A549 (cell line): ENCODE measurements around the gene RNF26. TPM values are rescaled to one million over a fixed set of nuclear protein-coding genes. Genes with fewer than 3 reads are reported as not detected.

Experiments
- ATAC-seq, 2 experiments: fragments of 200-7000 bp in 1 of 2; fragments of >200 bp in 1 of 2; cut with Nextera tagmentation in 1 of 2; cut with Tn5 transposase in 1 of 2; 3 replicates each; pipeline versions ENCODE4 v1.8.0 to v1.9.1; 2018 to 2020; ENCODE audit warnings: mild to moderate bottlenecking in 1 of 2, moderate library complexity in 1 of 2
- CTCF ChIA-PET: fragments of 300-600 bp; sonication (Branson Sonifier 250); formaldehyde crosslinking; extraction: SDS; loops from one replicate; lab custom pipeline; 2021; ENCODE audit warnings: antibody characterized with exemption, inconsistent platforms; lab: Yijun Ruan, JAX
- POLR2A ChIA-PET: fragments of 350-600 bp; formaldehyde crosslinking; extraction: SDS; loops from one replicate; lab custom pipeline; 2021; ENCODE audit warnings: antibody characterized with exemption, inconsistent platforms; lab: Yijun Ruan, JAX
- DNase-seq, 2 experiments: peaks; one replicate each; pipeline versions ENCODE4 v3.0.0 to v3.0.0-alpha.2; 2011 to 2016; ENCODE audit warnings: low read depth in 1 of 2, low spot score in 1 of 2
- FAIRE-seq: peaks from 2 replicates; lab custom pipeline; 2011; peaks lifted over from hg19 to GRCh38; lab: Jason Lieb, UNC
- H3K27ac ChIP-seq, 2 experiments: fragments of >200 bp; sonication (Bioruptor Twin); formaldehyde crosslinking; 3 replicates each; pipeline ENCODE4 v1.5.1; 2016 to 2017
- H3K4me1 ChIP-seq: fragments of >200 bp; sonication (Bioruptor Twin); formaldehyde crosslinking; 3 replicates; pipeline ENCODE4 v1.6.1; 2016
- H3K4me2 ChIP-seq: fragments of >200 bp; sonication (Bioruptor Twin); formaldehyde crosslinking; 3 replicates; pipeline ENCODE4 v1.6.1; 2016
- H3K4me3 ChIP-seq: fragments of >200 bp; sonication (Bioruptor Twin); formaldehyde crosslinking; 3 replicates; pipeline ENCODE4 v1.5.1; 2016
- H3K9me3 ChIP-seq: fragments of >200 bp; sonication (Bioruptor Twin); formaldehyde crosslinking; 3 replicates; pipeline ENCODE4 v1.6.1; 2016
- ATOH8 ChIP-seq: fragments of 250-450 bp; sonication (Bioruptor Pico); IDR thresholded peaks from 2 replicates; pipeline ENCODE4 v1.5.0; 2020; ENCODE audit warnings: low read depth, mild to moderate bottlenecking, moderate library complexity
- CEBPB ChIP-seq, 2 experiments: fragments of >200 bp in 1 of 2; sonication (Bioruptor Twin) in 1 of 2; formaldehyde crosslinking in 1 of 2; IDR thresholded peaks; 2 replicates each; pipeline ENCODE4 v1.6.1; 2012 to 2016
- CHD4 ChIP-seq: fragments of 200-600 bp; sonication (generic); IDR thresholded peaks from 2 replicates; pipeline ENCODE4 v1.6.1; 2016; ENCODE audit warnings: antibody characterized with exemption, mild to moderate bottlenecking, borderline replicate concordance
- CTCF ChIP-seq: fragments of >200 bp; sonication (Bioruptor Twin); formaldehyde crosslinking; IDR thresholded peaks from 3 replicates; pipeline ENCODE4 v1.5.1; 2016
- E2F6 ChIP-seq: IDR thresholded peaks from 2 replicates; pipeline ENCODE4 v1.6.1; 2012; ENCODE audit warnings: low read depth, borderline replicate concordance
- EHF ChIP-seq: fragments of 250-450 bp; sonication (Bioruptor Pico); IDR thresholded peaks from 2 replicates; pipeline ENCODE4 v1.5.0; 2020; ENCODE audit warnings: mild to moderate bottlenecking
- ESRRA ChIP-seq: fragments of 150-350 bp; IDR thresholded peaks from 2 replicates; pipeline ENCODE4 v1.6.1; 2014; ENCODE audit warnings: mild to moderate bottlenecking, low read length, borderline replicate concordance
- FOSL2 ChIP-seq, 2 experiments: fragments of 450-650 bp in 1 of 2; fragments of >200 bp in 1 of 2; sonication (Bioruptor Twin) in 1 of 2; formaldehyde crosslinking; IDR thresholded peaks; 2 replicates each; pipeline versions ENCODE4 v1.5.0 to v1.6.1; 2016 to 2020; ENCODE audit warnings: mild to moderate bottlenecking in 1 of 2, moderate library complexity in 1 of 2
- FOXS1 ChIP-seq: fragments of 250-450 bp; sonication (Bioruptor Pico); IDR thresholded peaks from 2 replicates; pipeline ENCODE4 v1.5.0; 2020; ENCODE audit warnings: mild to moderate bottlenecking, moderate library complexity
- HOXA7 ChIP-seq: fragments of 250-450 bp; sonication (Bioruptor Pico); IDR thresholded peaks from 2 replicates; pipeline ENCODE4 v1.5.0; 2020; ENCODE audit warnings: mild to moderate bottlenecking, moderate library complexity
- HOXB13 ChIP-seq: fragments of 250-450 bp; sonication (Bioruptor Pico); IDR thresholded peaks from 2 replicates; pipeline ENCODE4 v1.5.0; 2020; ENCODE audit warnings: low read depth, mild to moderate bottlenecking, moderate library complexity
- JUN ChIP-seq, 2 experiments: fragments of >200 bp; sonication (Bioruptor Twin); formaldehyde crosslinking; IDR thresholded peaks; 2 replicates in 1 of 2; 3 replicates in 1 of 2; pipeline ENCODE4 v1.6.1; 2016 to 2017
- MAX ChIP-seq: IDR thresholded peaks from 2 replicates; pipeline ENCODE4 v1.6.1; 2012
- NFE2L2 ChIP-seq: fragments of 150-350 bp; conservative IDR thresholded peaks from 2 replicates; pipeline ENCODE4 v1.6.1; 2014; ENCODE audit warnings: low read length
- PBX3 ChIP-seq: IDR thresholded peaks from 2 replicates; pipeline ENCODE4 v1.6.1; 2012
- PHF8 ChIP-seq: fragments of 200-600 bp; sonication (generic); IDR thresholded peaks from 2 replicates; pipeline ENCODE4 v1.6.1; 2016; ENCODE audit warnings: low read depth, mild to moderate bottlenecking, antibody characterized with exemption, moderate library complexity, borderline replicate concordance
- RAD21 ChIP-seq, 2 experiments: fragments of >200 bp in 1 of 2; sonication (Bioruptor Twin) in 1 of 2; formaldehyde crosslinking in 1 of 2; IDR thresholded peaks in 1 of 2; conservative IDR thresholded peaks in 1 of 2; 2 replicates in 1 of 2; 3 replicates in 1 of 2; pipeline ENCODE4 v1.6.1; 2012 to 2018; ENCODE audit warnings: inconsistent platforms in 1 of 2
- RARB ChIP-seq: fragments of 250-450 bp; sonication (Bioruptor Pico); IDR thresholded peaks from 2 replicates; pipeline ENCODE4 v1.8.0; 2021; ENCODE audit warnings: mild to moderate bottlenecking, moderate library complexity
- RNF2 ChIP-seq: fragments of 200-600 bp; sonication (generic); IDR thresholded peaks from 2 replicates; pipeline ENCODE4 v1.6.1; 2016; ENCODE audit warnings: low read depth, mild to moderate bottlenecking, antibody characterized with exemption, moderate library complexity, borderline replicate concordance
- SMC3 ChIP-seq: fragments of >200 bp; sonication (Bioruptor Twin); formaldehyde crosslinking; IDR thresholded peaks from 3 replicates; pipeline ENCODE4 v1.6.1; 2018; ENCODE audit warnings: inconsistent platforms
- USF2 ChIP-seq: fragments of 450-650 bp; IDR thresholded peaks from 2 replicates; pipeline ENCODE4 v1.6.1; 2014; ENCODE audit warnings: antibody characterized with exemption
- ZNF302 ChIP-seq: fragments of 250-450 bp; sonication (Bioruptor Pico); IDR thresholded peaks from 2 replicates; pipeline ENCODE4 v1.9.0; 2021; ENCODE audit warnings: inconsistent platforms, mild to moderate bottlenecking, moderate library complexity
- ZSCAN20 ChIP-seq: fragments of 250-450 bp; sonication (Bioruptor Pico); IDR thresholded peaks from 2 replicates; pipeline ENCODE4 v1.8.0; 2022; ENCODE audit warnings: mild to moderate bottlenecking, moderate library complexity
- WGBS: methylation state at CpG from one replicate; pipeline ENCODE4 v1.1.6; 2017; ENCODE audit errors: missing lambda C conversion rate; 5-methylcytosine and 5-hydroxymethylcytosine counted together
- polyA plus RNA-seq, 4 experiments: library from polyadenylated mRNA; depleted of rRNA in 3 of 4; stranded (reverse); fragments of >200 nt; fragmentation: RNase III in 1 of 4; extraction: RNeasy Plus Mini Kit Qiagen cat#74134 plus additional on column Dnase treatment in 1 of 4; gene quantifications; 2 replicates in 3 of 4; 3 replicates in 1 of 4; pipeline ENCODE4 v1.2.3, GENCODE V29; 2011 to 2017

Gene RNF26
- polyA plus RNA-seq, 2 of the 4 experiments (the other 2 are of a cell fraction) = 23.5 to 26.5 TPM

- POLR2A ChIA-PET = interaction anchor here (0.5 to 1.5 kb wide), 5 partner anchors 8 to 427 kb away, joined by 3 to 8 read pairs (median 5); no protein-coding TSS in a partner anchor
- Histone ChIP-seq H3K9me3 (no peaks in the 10 kb centered on the region), H3K4me1 (peaks cover 19% of the 10 kb centered on the region), H3K4me2 (peak overlapping the region; percentile 43; the same call in 2 of the 3 replicates), H3K4me3 (no peak overlapping the region), H3K27ac (peak overlapping the region in 1 of 2 experiments; percentile 42; a peak in 1 of 6 replicates)
- DNase-seq (no peak), FAIRE-seq (no peak), ATAC-seq (peak; percentile 1 to 11; a peak in 3 of 6 replicates)
- WGBS = 78% methylated on average over 7 of the region's 9 CpGs
- no peak for TF ChIP-seq PHF8
- no peak for TF ChIP-seq EHF (CRISPR knock-in tag)
- peak; percentile 25; the same call in 1 of the 2 replicates for TF ChIP-seq USF2
- CTCF ChIA-PET = interaction anchor here (0.6 to 9.5 kb wide), 29 partner anchors 9 to 252 kb away, joined by 3 to 160 read pairs (median 5); partner anchors contain the start of genes CBL, MFRP, NLRX1 and USP2
Measured at GRCh38 chr11:119337581-119338317, 3.4 kb downstream of the RNF26 start.

GRCh38 chr11:119338318-119338890 is 4.1 kb downstream of the RNF26 start:
- no peak overlapping the region; a peak in 1 of 6 replicates for H3K27ac ChIP-seq

GRCh38 chr11:119338965-119339588 is 4.8 kb downstream of the RNF26 start:
- DNase-seq (no peak), FAIRE-seq (no peak), ATAC-seq (no peak)
- POLR2A ChIA-PET = interaction anchor here (1.0 to 1.5 kb wide), 2 partner anchors 218 to 244 kb away, joined by 3 to 5 read pairs; partner anchors contain the start of gene HINFP
- H3K4me2 ChIP-seq = peak overlapping the region; percentile 78
- peaks cover 19% of the 10 kb centered on the region for H3K4me1 ChIP-seq
- H3K9me3 ChIP-seq = no peaks in the 10 kb centered on the region
- H3K27ac ChIP-seq = no peak overlapping the region
- no peak overlapping the region for H3K4me3 ChIP-seq
- CTCF ChIA-PET = interaction anchor here (0.5 to 9.5 kb wide), 33 partner anchors 8 to 254 kb away, joined by 3 to 160 read pairs (median 5); partner anchors contain the start of genes CBL, MFRP, NLRX1 and USP2
- WGBS = 93% methylated on average over 5 of the region's 11 CpGs
- no peak for TF ChIP-seq HOXA7 (CRISPR knock-in tag)
- no peak for TF ChIP-seq ZNF302 (CRISPR knock-in tag)
- TF ChIP-seq FOSL2 (IDR thresholded peaks at IDR 0.05) = no peak
- no peak for TF ChIP-seq FOSL2 (CRISPR knock-in tag; IDR thresholded peaks at IDR 0.05)
- TF ChIP-seq JUN (IDR thresholded peaks at IDR 0.05) = no peak
- no peak for TF ChIP-seq CEBPB (IDR thresholded peaks at IDR 0.05)
- TF ChIP-seq E2F6 = no peak
- no peak for TF ChIP-seq FOXS1 (CRISPR knock-in tag)
- TF ChIP-seq PBX3 = no peak
- TF ChIP-seq HOXB13 (CRISPR knock-in tag) = no peak
- no peak for TF ChIP-seq RNF2
- no peak; the same call in 1 of the 2 replicates for TF ChIP-seq MAX
- TF ChIP-seq CHD4 = no peak
- TF ChIP-seq ATOH8 (CRISPR knock-in tag) = no peak

More at GRCh38 chr11:119338318-119338890, 4.1 kb downstream of the RNF26 start:
- Histone ChIP-seq H3K4me3 (no peak overlapping the region), H3K4me1 (peaks cover 19% of the 10 kb centered on the region), H3K4me2 (peak overlapping the region; percentile 43; the same call in 2 of the 3 replicates), H3K9me3 (no peaks in the 10 kb centered on the region)
- TF ChIP-seq ZSCAN20 (CRISPR knock-in tag) = no peak
- TF ChIP-seq SMC3 = peak; percentile 51; the same call in 2 of the 3 replicates
- TF ChIP-seq NFE2L2 = no peak
- TF ChIP-seq RARB (CRISPR knock-in tag) = no peak
- no peak for TF ChIP-seq CEBPB (IDR thresholded peaks at IDR 0.05)
- no peak for TF ChIP-seq HOXB13 (CRISPR knock-in tag)
- TF ChIP-seq CTCF = peak; percentile 57
- peak; percentile 53 to 62 for TF ChIP-seq RAD21 (conservative IDR thresholded peaks at IDR 0.05 in 1 of 2, IDR thresholded peaks at IDR 0.05 in 1 of 2)
- no peak for TF ChIP-seq ESRRA
- DNase-seq (peak; percentile 63 to 82), FAIRE-seq (no peak), ATAC-seq (peak; percentile 66 to 73)
- POLR2A ChIA-PET = interaction anchor here (0.7 to 1.5 kb wide), 4 partner anchors 9 to 244 kb away, joined by 3 to 8 read pairs (median 4); no protein-coding TSS in a partner anchor
- 28% methylated on average over 14 of the region's 17 CpGs for WGBS
- CTCF ChIA-PET = interaction anchor here (0.5 to 9.5 kb wide), 31 partner anchors 9 to 253 kb away, joined by 3 to 160 read pairs (median 5); partner anchors contain the start of genes CBL, MFRP, NLRX1 and USP2
